Measurements from ENCODE around the gene PIK3CG. TPM values are rescaled to one million over a fixed set of nuclear protein-coding genes. Genes with fewer than 3 reads are reported as not detected.

Gene PIK3CG
- total RNA-seq, 1 donor from 2014 or later: 4.1 TPM

DNA sequence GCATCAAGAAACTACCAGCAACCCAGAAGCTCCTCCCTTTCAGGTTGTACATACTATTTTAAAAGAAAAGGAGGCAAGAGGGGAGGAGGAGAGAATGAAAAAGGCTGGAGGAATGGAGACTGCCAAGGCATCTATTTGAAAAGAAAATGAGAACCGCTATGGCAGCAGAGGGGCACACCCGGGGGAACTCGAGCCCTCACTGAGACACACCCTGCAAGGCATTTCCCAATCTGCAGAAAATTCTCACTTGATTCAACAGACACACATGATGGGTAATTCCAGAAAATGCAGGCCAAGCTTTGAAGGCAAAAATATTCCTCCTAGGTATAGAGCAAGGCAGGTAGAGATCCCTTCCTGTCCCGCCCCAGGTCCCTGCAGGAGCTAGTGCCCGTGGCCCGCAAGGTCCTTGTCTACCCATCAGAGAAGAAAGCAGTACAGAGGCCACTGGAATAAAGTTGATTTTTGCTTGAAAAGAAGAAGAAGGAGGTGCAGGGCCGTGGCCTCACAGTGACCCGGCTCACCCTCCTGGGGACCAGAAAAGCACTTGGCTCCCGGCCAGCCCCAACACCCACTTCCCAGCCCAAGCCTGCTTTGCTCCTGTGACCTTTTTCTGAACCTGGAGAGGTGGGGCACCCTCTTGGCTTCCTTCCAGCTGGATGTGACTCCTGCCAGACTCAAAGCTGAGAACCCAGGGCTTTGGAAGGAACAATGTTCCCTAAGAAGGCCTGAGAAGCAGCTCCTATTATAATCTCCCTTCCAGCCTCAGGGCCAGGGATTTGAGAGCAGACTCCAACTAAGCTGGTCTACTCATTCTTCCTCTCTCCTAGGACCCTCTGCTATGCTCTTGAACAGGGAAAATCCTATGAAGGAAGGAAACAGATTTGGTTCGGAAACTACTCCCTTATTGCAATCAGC is 6.2 kb upstream of the PIK3CG start:
- DNase-seq: peak; percentile 37

GRCh38 chr7:106862317-106863089 is 2.6 kb upstream of the PIK3CG start:
- no peak for DNase-seq

- no peak for DNase-seq
Observed at GRCh38 chr7:106863274-106863997, 1.6 kb upstream of the PIK3CG start.

GRCh38 chr7:106864298-106865081 is 592 bp upstream of the PIK3CG start:
- peak; percentile 21 for DNase-seq

DNA sequence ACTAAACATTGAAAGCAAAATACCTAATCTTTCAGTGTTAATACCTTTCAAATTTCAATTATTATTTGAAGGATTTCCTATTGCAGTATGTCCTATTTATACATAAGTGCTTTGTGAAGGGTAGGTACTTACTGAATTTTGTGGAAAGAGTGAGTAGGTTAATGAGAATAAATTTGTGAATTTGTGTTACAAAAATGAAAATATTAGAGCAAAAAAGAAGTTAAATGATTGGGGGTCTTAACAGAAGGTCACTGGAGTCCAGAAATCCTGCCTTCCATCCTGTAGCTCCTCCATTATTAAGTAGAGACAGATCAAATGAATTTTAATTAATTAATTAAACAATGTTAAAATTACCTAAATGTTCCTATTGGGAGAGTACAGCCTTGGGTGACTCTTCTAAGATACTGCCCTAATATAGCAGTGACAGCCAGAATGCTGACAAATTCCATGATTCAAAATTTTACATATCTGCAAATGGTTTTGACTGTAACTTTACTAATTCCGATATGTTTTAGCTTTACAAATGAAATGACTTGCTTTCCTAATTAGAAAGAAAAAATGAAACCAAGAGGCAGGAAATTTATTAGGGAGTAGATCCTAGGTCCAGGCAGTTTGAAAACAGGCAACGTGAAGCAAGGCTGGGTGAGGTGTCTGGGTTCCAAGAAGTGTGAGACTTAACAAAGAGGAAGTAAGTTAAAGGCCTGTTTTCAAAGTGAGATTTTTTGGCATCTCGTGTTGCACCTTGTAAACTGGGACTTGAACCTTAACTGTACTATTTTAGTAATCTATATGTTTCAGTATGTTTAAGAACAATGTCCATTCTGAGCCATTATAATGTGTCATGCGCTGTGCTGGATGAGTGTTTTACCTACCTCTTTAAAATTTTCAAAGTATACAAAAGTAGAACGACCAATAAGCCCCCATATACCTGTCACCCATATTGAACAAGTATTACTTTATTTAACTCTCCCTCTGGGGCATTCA is 1.5 kb downstream of the PIK3CG start:
- DNase-seq: no peak

GRCh38 chr7:106867641-106868351 is 2.7 kb downstream of the PIK3CG start:
- no peak for DNase-seq

GRCh38 chr7:106868364-106868763 is 3.3 kb downstream of the PIK3CG start:
- no peak for DNase-seq

- DNase-seq: no peak
Observed at GRCh38 chr7:106869954-106870353, 4.9 kb downstream of the PIK3CG start.

- no peak for DNase-seq
Observed at GRCh38 chr7:106870528-106870927, 5.4 kb downstream of the PIK3CG start.

DNA sequence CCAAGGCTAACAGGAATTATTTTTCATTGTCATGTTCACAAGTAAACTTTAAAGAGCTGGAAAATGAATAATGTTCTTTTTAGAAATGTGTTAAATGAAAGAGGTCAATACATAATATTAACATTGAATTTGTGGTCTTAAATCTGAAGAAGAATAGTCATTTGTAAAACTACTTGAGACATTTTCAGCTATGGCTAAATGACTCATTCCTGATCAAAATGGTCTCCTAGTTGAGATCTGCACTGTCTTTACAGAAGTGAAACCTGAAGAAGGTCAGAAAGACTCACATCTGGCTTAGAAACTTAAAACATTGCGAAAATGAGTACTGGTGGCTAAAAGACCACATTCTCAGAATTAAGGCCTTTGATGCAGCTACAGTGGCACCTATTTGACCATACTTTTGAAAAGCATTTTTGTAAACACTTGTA is 5.9 kb downstream of the PIK3CG start:
- DNase-seq: peak; percentile 29

GRCh38 chr7:106871793-106872571 is 6.9 kb downstream of the PIK3CG start:
- DNase-seq: no peak

GRCh38 chr7:106872763-106873162 is 7.7 kb downstream of the PIK3CG start:
- DNase-seq: no peak

GRCh38 chr7:106874076-106874475 is 9.0 kb downstream of the PIK3CG start:
- DNase-seq: no peak

DNA sequence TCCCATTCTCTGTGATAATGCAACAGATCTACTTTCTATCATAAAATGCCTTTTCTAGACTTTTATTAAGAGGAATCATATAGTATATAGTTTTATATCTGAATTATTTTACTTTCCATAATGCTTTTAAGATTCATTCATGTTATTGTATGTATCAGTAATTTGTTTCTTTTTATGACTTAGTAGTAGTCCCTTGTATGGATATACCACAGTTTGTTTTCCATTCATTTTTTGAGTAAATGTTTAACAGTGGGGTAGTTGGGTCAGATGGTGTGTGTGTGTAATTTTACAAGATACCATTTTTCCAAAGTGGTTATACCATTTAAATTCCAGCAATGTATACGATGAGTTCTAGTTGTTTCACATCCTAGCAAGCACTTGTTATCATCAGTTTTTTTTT is 10.4 kb downstream of the PIK3CG start:
- DNase-seq: no peak

- no peak for DNase-seq
Observed at GRCh38 chr7:106878748-106879439, 13.8 kb downstream of the PIK3CG start.

DNA sequence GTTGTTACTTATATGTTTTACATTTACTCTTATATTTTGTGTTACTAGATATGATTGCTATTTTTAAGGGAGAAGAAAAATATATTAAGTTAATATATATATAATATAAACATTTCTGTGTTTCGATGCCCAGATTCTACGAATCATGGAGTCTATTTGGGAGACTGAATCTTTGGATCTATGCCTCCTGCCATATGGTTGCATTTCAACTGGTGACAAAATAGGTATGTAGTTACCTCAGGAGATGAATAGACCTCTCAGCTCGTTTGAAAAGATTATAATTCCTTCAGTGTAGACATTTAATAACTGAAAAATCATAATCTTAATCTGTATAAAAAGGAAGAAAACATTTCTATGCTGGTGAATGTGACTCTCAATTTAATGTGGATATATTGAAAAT is 16.9 kb downstream of the PIK3CG start:
- no peak for DNase-seq

DNA sequence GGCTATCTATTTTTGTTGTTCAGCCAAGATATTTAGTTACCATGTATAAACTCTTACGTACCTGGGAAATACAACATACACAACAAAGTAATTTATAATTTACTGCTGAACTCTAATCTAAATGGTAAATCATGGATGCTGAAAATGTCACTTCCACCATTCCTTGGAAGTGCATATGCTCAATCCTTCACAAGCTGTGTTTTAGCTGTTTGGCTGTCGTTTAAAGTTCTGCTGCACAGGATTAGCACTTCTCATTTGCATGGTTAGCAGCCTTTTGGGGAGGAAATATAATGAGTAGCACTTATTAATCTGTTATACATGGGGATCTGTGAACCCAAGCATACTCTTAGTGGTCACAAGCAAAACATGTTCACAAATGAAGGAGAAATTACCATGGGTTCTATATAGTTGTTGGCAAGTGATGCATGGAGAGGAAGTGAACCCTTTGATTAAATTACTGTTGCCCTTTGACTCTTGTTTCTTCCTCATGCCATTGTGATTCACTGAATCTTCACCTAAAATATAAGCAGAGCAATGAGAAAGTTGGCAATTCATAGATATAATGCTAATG is 18.5 kb downstream of the PIK3CG start:
- DNase-seq: peak; percentile 21

DNA sequence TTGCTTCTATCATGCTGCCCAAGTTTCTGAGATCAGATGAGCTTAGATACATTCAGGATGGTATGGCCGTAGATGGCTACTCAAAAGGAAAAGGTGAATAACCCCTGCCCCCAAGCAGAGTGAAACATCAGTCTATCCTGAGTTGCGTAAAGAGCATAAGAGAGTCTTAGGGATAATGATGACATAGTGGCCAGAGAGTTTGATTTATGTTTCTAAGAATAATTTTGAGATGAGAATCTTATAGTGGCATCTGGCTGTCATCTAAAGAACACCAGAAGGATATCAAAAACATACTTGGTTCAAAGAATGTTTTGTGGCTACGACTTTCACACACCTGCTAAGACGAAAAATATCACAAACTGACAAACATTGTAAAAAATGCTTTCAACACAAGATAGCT is 20.6 kb downstream of the PIK3CG start:
- no peak for DNase-seq
